Testis (tissue), 3 donors: ENCODE results near the gene CXorf49. TPM values are rescaled to one million over a fixed set of nuclear protein-coding genes. Genes with fewer than 3 reads are reported as not detected.
"Not testable (repeated sequence)": the region's sequence is repeated elsewhere in the genome, so short reads cannot be mapped to it uniquely, and the experiment has no call there.

Experiments used
- DNase-seq: peaks from one replicate; pipeline ENCODE4 v3.0.0-alpha.2; 2019
- H3K27ac ChIP-seq, 2 donors: fragments of 200-600 bp; sonication (generic); one replicate each; pipeline ENCODE4 v1.5.1; 2019
- H3K27me3 ChIP-seq: fragments of 200-600 bp; sonication (generic); one replicate; pipeline ENCODE4 v1.5.1; 2019
- H3K36me3 ChIP-seq: fragments of 200-600 bp; sonication (generic); one replicate; pipeline ENCODE4 v1.5.1; 2017; ENCODE audit warnings: low read depth; ENCODE audit errors: missing control alignments
- H3K4me1 ChIP-seq: fragments of 200-600 bp; sonication (generic); one replicate; pipeline ENCODE4 v1.5.1; 2019
- H3K4me3 ChIP-seq, 2 donors: fragments of 200-600 bp; sonication (generic); one replicate each; pipeline ENCODE4 v1.5.1; 2017 to 2019
- H3K9me3 ChIP-seq: fragments of 200-600 bp; sonication (generic); one replicate; pipeline ENCODE4 v1.5.1; 2017
- CTCF ChIP-seq, 3 experiments: fragments of 450-650 bp in 2 of 3; fragments of 200-600 bp in 1 of 3; sonication (generic) in 1 of 3; IDR thresholded peaks; one replicate each; pipeline ENCODE4 v1.5.1; 2016 to 2019; ENCODE audit warnings: antibody characterized with exemption in 3 of 3, mild to moderate bottlenecking in 2 of 3, moderate library complexity in 1 of 3
- POLR2A ChIP-seq: fragments of 450-650 bp; IDR thresholded peaks from one replicate; pipeline ENCODE4 v1.6.1; 2017; ENCODE audit warnings: antibody characterized with exemption, mild to moderate bottlenecking, moderate library complexity
- WGBS, 2 donors: methylation state at CpG; one replicate each; pipeline ENCODE4 v1.1.5; 2018; 5-methylcytosine and 5-hydroxymethylcytosine counted together
- intact Hi-C: fragments of 100-400 bp; cut with DNase I; formaldehyde crosslinking; loops from one replicate; pipeline ENCODE4 v1.15.1; 2023; ENCODE audit warnings: low total_unique reads
- polyA plus RNA-seq: library from polyadenylated mRNA; stranded (reverse); fragments of 350-450 nt; fragmentation: Illumina TruSeq; extraction: RNeasy Lipid Tissue Mini Kit (QIAGEN cat#74804); gene quantifications from one replicate; pipeline ENCODE4 v1.2.3, GENCODE V29; 2014; ENCODE audit warnings: low read depth, low replicate concordance; ENCODE audit not compliant: insufficient read depth
- total RNA-seq, 2 donors: library from RNA; depleted of rRNA; stranded (reverse); fragments of >200 nt; gene quantifications; one replicate each; pipeline ENCODE4 v1.2.3, GENCODE V29; 2016

The CXorf49 gene
- total and polyA plus RNA-seq, 3 donors from 2014 or later: 6.0 to 19.1 (median 6.9) TPM

- H3K36me3 ChIP-seq, H3K27me3 ChIP-seq, H3K4me1 ChIP-seq, H3K27ac ChIP-seq, DNase-seq, H3K9me3 ChIP-seq, H3K4me3 ChIP-seq, intact Hi-C loops: not testable (repeated sequence)
- no CpG with 5 or more reads among the region's 4 CpGs for WGBS, 2 donors
Measured at GRCh38 chrX:71699023-71699344, 19.1 kb downstream of the CXorf49 start.

- H3K27me3 ChIP-seq, H3K27ac ChIP-seq, H3K36me3 ChIP-seq, intact Hi-C loops, H3K9me3 ChIP-seq, DNase-seq, H3K4me3 ChIP-seq, H3K4me1 ChIP-seq: not testable (repeated sequence)
- no CpG with 5 or more reads among the region's 12 CpGs for WGBS, 2 donors
Measured at GRCh38 chrX:71698299-71699022, 19.6 kb downstream of the CXorf49 start.

GRCh38 chrX:71697466-71698298 is 20.4 kb downstream of the CXorf49 start:
- DNase-seq, H3K9me3 ChIP-seq, H3K4me3 ChIP-seq, H3K4me1 ChIP-seq, H3K27ac ChIP-seq, H3K36me3 ChIP-seq, intact Hi-C loops, H3K27me3 ChIP-seq: not testable (repeated sequence)
- WGBS, 2 donors: no CpG with 5 or more reads among the region's 17 CpGs

- H3K27me3 ChIP-seq, DNase-seq, H3K9me3 ChIP-seq, H3K4me1 ChIP-seq, H3K4me3 ChIP-seq, H3K36me3 ChIP-seq, H3K27ac ChIP-seq, intact Hi-C loops: not testable (repeated sequence)
- no CpG with 5 or more reads among the region's 24 CpGs for WGBS, 2 donors
Measured at GRCh38 chrX:71696641-71697465, 21.2 kb downstream of the CXorf49 start.

GRCh38 chrX:71679575-71680207 is 38.4 kb downstream of the CXorf49 start:
- Histone ChIP-seq H3K4me1 (no peaks in the 10 kb centered on the region), H3K27ac (no peak overlapping the region), H3K4me3 (no peak overlapping the region), H3K9me3 (no peaks in the 10 kb centered on the region), H3K27me3 (no peaks in the 10 kb centered on the region), H3K36me3 (no peaks in the 10 kb centered on the region)
- DNase-seq: no peak
- intact Hi-C loops: no loop called here
- TF ChIP-seq POLR2A: no peak
- TF ChIP-seq CTCF (IDR thresholded peaks at IDR 0.05): no peak
- 83 to 89% methylated on average over 3 of the region's 4 CpGs for WGBS, 2 donors

- intact Hi-C loops, DNase-seq, H3K4me3 ChIP-seq, H3K27ac ChIP-seq, H3K36me3 ChIP-seq, H3K27me3 ChIP-seq, H3K9me3 ChIP-seq, H3K4me1 ChIP-seq: not testable (repeated sequence)
- 84 to 89% methylated on average over 2 to 6 of the region's 6 CpGs for WGBS, 2 donors
Measured at GRCh38 chrX:71677195-71677594, 40.9 kb downstream of the CXorf49 start.

- H3K4me1 ChIP-seq, H3K36me3 ChIP-seq, H3K27me3 ChIP-seq, H3K4me3 ChIP-seq, intact Hi-C loops, DNase-seq, H3K9me3 ChIP-seq, H3K27ac ChIP-seq: not testable (repeated sequence)
- WGBS, 2 donors: 85% methylated on average over 4 of the region's 43 CpGs; no CpG with 5 or more reads in 1 of the 2 donors
Measured at GRCh38 chrX:71676068-71676795, 41.9 kb downstream of the CXorf49 start.

- H3K27me3 ChIP-seq, DNase-seq, intact Hi-C loops, H3K27ac ChIP-seq, H3K36me3 ChIP-seq, H3K4me3 ChIP-seq, H3K9me3 ChIP-seq, H3K4me1 ChIP-seq: not testable (repeated sequence)
- 64% methylated on average over 13 of the region's 23 CpGs; no CpG with 5 or more reads in 1 of the 2 donors for WGBS, 2 donors
Measured at GRCh38 chrX:71675636-71676035, 42.4 kb downstream of the CXorf49 start.
